B cell (primary cell): ENCODE measurements around the gene GMEB2. TPM values are rescaled to one million over a fixed set of nuclear protein-coding genes. Genes with fewer than 3 reads are reported as not detected.
A peak's percentile ranks its signal among the peaks of the same experiment; 100 is the strongest.

ENCODE experiments used
- ATAC-seq: fragments of 200-7000 bp; cut with Tn5 transposase; one replicate; pipeline ENCODE4 v1.10.0; 2021; ENCODE audit warnings: low read depth, mild to moderate bottlenecking, moderate number of reproducible peaks, moderate library complexity
- CTCF ChIA-PET: fragments of 350-600 bp; sonication (Branson Sonifier 250); formaldehyde crosslinking; loops from one replicate; lab custom pipeline; 2021; ENCODE audit warnings: antibody characterized with exemption, inconsistent platforms; lab: Charles Lee
- POLR2A ChIA-PET: fragments of 350-600 bp; sonication (Branson Sonifier 250); formaldehyde crosslinking; loops from one replicate; lab custom pipeline; 2021; ENCODE audit warnings: antibody characterized with exemption; lab: Charles Lee
- DNase-seq: peaks from one replicate; pipeline ENCODE4 v3.0.0; 2013
- H2AFZ ChIP-seq: 2 replicates; pipeline ENCODE4 v1.6.1; 2012; ENCODE audit warnings: mild to moderate bottlenecking, low read depth, low read length; ENCODE audit not compliant: insufficient read depth, poor library complexity, severe bottlenecking
- H3K27ac ChIP-seq, 2 donors: 1 replicate in 1 of 2; 2 replicates in 1 of 2; pipeline ENCODE4 v1.5.1; 2012 to 2013; ENCODE audit warnings: low read length in 2 of 2, mild to moderate bottlenecking in 2 of 2, moderate library complexity in 1 of 2
- H3K27me3 ChIP-seq, 4 experiments: fragments of 200-600 bp in 1 of 4; sonication (generic) in 1 of 4; replicated peaks in 1 of 4; 1 replicate in 2 of 4; 2 replicates in 2 of 4; pipeline versions ENCODE4 v1.6.1 to v1.7.0; 2013 to 2016; ENCODE audit warnings: low read length in 3 of 4, mild to moderate bottlenecking in 2 of 4, mixed read lengths in 1 of 4, moderate library complexity in 1 of 4; ENCODE audit not compliant: insufficient read depth in 4 of 4, control insufficient read depth in 3 of 4; ENCODE audit errors: control extremely low read depth in 1 of 4
- H3K36me3 ChIP-seq, 2 experiments: replicated peaks in 1 of 2; 1 replicate in 1 of 2; 2 replicates in 1 of 2; pipeline versions ENCODE4 v1.6.1 to v1.7.1; 2013; ENCODE audit warnings: low read length in 1 of 2; ENCODE audit not compliant: insufficient read depth in 2 of 2, control insufficient read depth in 1 of 2; ENCODE audit errors: control extremely low read depth in 1 of 2, extremely low read depth in 1 of 2
- H3K4me1 ChIP-seq, 2 donors: fragments of 200-600 bp in 1 of 2; sonication (generic) in 1 of 2; 1 replicate in 1 of 2; 2 replicates in 1 of 2; pipeline versions ENCODE4 v1.5.1 to v1.6.1; 2013 to 2017; ENCODE audit warnings: low read length in 2 of 2; ENCODE audit not compliant: control insufficient read depth in 2 of 2, insufficient read depth in 2 of 2
- H3K4me2 ChIP-seq: replicated peaks from 2 replicates; pipeline ENCODE3; 2012; ENCODE audit warnings: mild to moderate bottlenecking, low read depth, low read length; ENCODE audit not compliant: poor library complexity, severe bottlenecking
- H3K4me3 ChIP-seq, 5 experiments: fragments of 200-600 bp in 1 of 5; sonication (generic) in 1 of 5; 1 replicate in 3 of 5; 2 replicates in 2 of 5; pipeline versions ENCODE4 v1.5.1 to v1.7.0; 2011 to 2016; ENCODE audit warnings: low read length in 4 of 5, mild to moderate bottlenecking in 4 of 5, low read depth in 2 of 5, control low read depth in 1 of 5, moderate library complexity in 1 of 5; ENCODE audit not compliant: insufficient read depth in 1 of 5; ENCODE audit errors: control extremely low read depth in 1 of 5, extremely low read depth in 1 of 5
- H3K79me2 ChIP-seq: fragments of 200-600 bp; sonication (generic); one replicate; pipeline ENCODE4 v1.6.0; 2016; ENCODE audit warnings: low read length; ENCODE audit not compliant: control insufficient read depth, insufficient read depth
- H3K9ac ChIP-seq: fragments of 200-600 bp; sonication (generic); 2 replicates; pipeline ENCODE4 v1.6.1; 2017; ENCODE audit warnings: mild to moderate bottlenecking, low read length, moderate library complexity
- H3K9me3 ChIP-seq, 3 donors: one replicate each; pipeline versions ENCODE4 v1.6.1 to v1.7.1; 2013; ENCODE audit warnings: low read length in 2 of 3; ENCODE audit not compliant: control insufficient read depth in 2 of 3, insufficient read depth in 1 of 3; ENCODE audit errors: control extremely low read depth in 1 of 3
- H4K20me1 ChIP-seq: 2 replicates; pipeline ENCODE4 v1.6.0; 2012; ENCODE audit warnings: mild to moderate bottlenecking, low read length; ENCODE audit not compliant: insufficient read depth, control insufficient read depth, poor library complexity, severe bottlenecking
- H3K27ac Mint-ChIP-seq: one replicate; pipeline ENCODE4 v1.8.0; 2021; ENCODE audit warnings: mixed read lengths
- H3K27me3 Mint-ChIP-seq: one replicate; pipeline ENCODE4 v1.8.0; 2021; ENCODE audit warnings: mixed read lengths
- H3K4me1 Mint-ChIP-seq: one replicate; pipeline ENCODE4 v1.8.0; 2021; ENCODE audit warnings: mixed read lengths
- H3K4me3 Mint-ChIP-seq: one replicate; pipeline ENCODE4 v1.8.0; 2021; ENCODE audit warnings: mixed read lengths
- H3K9me3 Mint-ChIP-seq: one replicate; pipeline ENCODE4 v1.8.0; 2022; ENCODE audit warnings: mixed read lengths; ENCODE audit not compliant: insufficient read depth
- EZH2 ChIP-seq: IDR thresholded peaks from 2 replicates; pipeline ENCODE4 v1.6.1; 2012; ENCODE audit warnings: borderline replicate concordance, low read depth, mild to moderate bottlenecking, moderate library complexity, low read length; ENCODE audit not compliant: insufficient read depth, poor library complexity, severe bottlenecking
- WGBS: methylation state at CpG from one replicate; pipeline ENCODE4 v1.1.5; 2013; ENCODE audit warnings: missing lambda C conversion rate; ENCODE audit not compliant: insufficient coverage; 5-methylcytosine and 5-hydroxymethylcytosine counted together
- intact Hi-C: fragments of 100-400 bp; cut with micrococcal nuclease; formaldehyde crosslinking; loops from one replicate; pipeline ENCODE4 v1.10.0; 2022
- polyA plus RNA-seq: library from polyadenylated mRNA; depleted of rRNA; stranded (reverse); fragments of >200 nt; gene quantifications from 2 replicates; pipeline ENCODE4 v1.2.3, GENCODE V29; 2012
- total RNA-seq, 2 donors: library from RNA; stranded (reverse); fragments of 120-200 nt in 1 of 2; gene quantifications; 1 replicate in 1 of 2; 2 replicates in 1 of 2; pipeline versions ENCODE4 v1.2.3 to v1.2.4, GENCODE V29; 2013 to 2022
- TF ChIP-seq, protein P1 (sequence below): fragments of 200-600 bp; IDR thresholded peaks from one replicate; pipeline ENCODE4 v1.8.0; 2022; ENCODE audit warnings: antibody characterized with exemption, mild to moderate bottlenecking

The GMEB2 gene
- total and polyA plus RNA-seq, 2 donors (not counting 1 experiment from before 2014, with no cell fraction given) = 17.7 to 24.5 TPM

DNA sequence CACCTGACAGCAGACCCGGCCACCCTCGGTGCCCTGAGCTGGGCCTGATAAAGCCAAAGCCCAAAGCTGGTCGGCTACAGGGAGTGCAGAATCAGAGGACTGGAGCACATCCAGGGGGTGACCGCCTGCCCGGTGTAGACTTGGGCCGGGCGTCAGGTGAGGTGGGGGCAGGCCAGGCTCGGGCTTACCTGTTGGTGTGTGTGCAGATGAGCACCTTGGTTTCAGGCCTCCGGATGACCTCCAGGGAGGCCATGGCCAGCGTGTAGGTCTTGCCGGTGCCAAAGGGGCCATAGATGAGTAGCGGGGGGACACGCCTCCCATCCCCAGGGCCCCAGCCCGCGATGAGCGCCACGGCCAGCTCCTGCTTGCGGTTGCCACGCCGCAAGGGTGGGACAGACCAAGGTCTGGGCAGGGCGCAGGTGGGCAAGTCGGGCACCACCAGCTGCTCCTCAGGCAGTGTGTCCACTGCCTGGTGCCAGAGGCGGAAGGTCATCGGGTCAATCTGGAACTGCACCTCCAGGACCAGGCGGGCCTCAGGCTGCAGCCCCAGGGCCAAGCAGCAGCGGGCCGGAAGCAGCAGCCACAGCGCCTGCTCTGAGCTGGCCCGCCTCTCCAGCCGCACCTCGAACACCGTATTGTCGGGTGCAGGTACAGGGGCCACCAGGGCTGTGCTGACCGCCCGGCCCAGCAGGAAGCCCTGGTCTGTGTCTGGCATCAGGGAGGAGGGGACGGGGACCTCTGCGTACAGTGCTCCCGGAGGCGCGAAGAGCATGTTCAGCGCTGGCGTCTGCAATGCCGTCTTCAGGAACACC lies 58.5 kb downstream of the GMEB2 start:
- Histone ChIP-seq H3K9ac (peak overlapping the region; percentile 59), H3K4me3 (peak overlapping the region in 4 of 5 experiments; percentile 44 to 64 (median 49)), H2AFZ (no peak overlapping the region), H3K36me3 (peaks cover 0 to 39% of the 10 kb centered on the region in 2 experiments), H3K27me3 (no peaks in the 10 kb centered on the region), H3K4me1 (peaks cover 40 to 55% of the 10 kb centered on the region in 2 donors), H3K79me2 (peaks cover 24% of the 10 kb centered on the region), H3K27ac (peak overlapping the region; percentile 46 to 65), H3K9me3 (peaks cover 0 to 9% (median 0%) of the 10 kb centered on the region in 3 donors), H3K4me2 (peak overlapping the region; percentile 87), H4K20me1 (peaks cover 85% of the 10 kb centered on the region)
- TF ChIP-seq EZH2 = no peak
- TF ChIP-seq, protein P1, sequence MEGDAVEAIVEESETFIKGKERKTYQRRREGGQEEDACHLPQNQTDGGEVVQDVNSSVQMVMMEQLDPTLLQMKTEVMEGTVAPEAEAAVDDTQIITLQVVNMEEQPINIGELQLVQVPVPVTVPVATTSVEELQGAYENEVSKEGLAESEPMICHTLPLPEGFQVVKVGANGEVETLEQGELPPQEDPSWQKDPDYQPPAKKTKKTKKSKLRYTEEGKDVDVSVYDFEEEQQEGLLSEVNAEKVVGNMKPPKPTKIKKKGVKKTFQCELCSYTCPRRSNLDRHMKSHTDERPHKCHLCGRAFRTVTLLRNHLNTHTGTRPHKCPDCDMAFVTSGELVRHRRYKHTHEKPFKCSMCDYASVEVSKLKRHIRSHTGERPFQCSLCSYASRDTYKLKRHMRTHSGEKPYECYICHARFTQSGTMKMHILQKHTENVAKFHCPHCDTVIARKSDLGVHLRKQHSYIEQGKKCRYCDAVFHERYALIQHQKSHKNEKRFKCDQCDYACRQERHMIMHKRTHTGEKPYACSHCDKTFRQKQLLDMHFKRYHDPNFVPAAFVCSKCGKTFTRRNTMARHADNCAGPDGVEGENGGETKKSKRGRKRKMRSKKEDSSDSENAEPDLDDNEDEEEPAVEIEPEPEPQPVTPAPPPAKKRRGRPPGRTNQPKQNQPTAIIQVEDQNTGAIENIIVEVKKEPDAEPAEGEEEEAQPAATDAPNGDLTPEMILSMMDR = no peak
- ChIA-PET POLR2A (interaction anchor here (0.6 to 2.3 kb wide), 8 partner anchors 13 to 297 kb away, joined by 4 to 16 read pairs (median 4); partner anchors contain the start of genes FNDC11, PTK6 and TPD52L2), CTCF (interaction anchor here (0.7 to 3.7 kb wide), 6 partner anchors 10 to 73 kb away, joined by 3 to 17 read pairs (median 3); partner anchors contain the start of genes PTK6 and SRMS)
- H3K9me3 Mint-ChIP-seq = no peaks in the 10 kb centered on the region
- H3K4me3 Mint-ChIP-seq = peak overlapping the region; percentile 88
- peaks cover 29% of the 10 kb centered on the region for H3K4me1 Mint-ChIP-seq
- WGBS = 22% methylated on average over 43 of the region's 43 CpGs
- peak overlapping the region; percentile 83 for H3K27ac Mint-ChIP-seq
- peak; percentile 4 for ATAC-seq
- H3K27me3 Mint-ChIP-seq = no peaks in the 10 kb centered on the region
- intact Hi-C loops = no loop called here
- DNase-seq = no peak
